IMR-90 (cell line): ENCODE data around the gene GSE1.

ENCODE experiments used
- NFE2L2 ChIP-seq: fragments of 150-350 bp; IDR thresholded peaks from 2 replicates; pipeline ENCODE4 v1.6.1; 2016; ENCODE audit warnings: low read depth, mild to moderate bottlenecking, low read length
- RAD21 ChIP-seq: IDR thresholded peaks from 2 replicates; pipeline ENCODE4 v1.6.1; 2012; ENCODE audit warnings: low read length, improper control_type of control experiment
- TF ChIP-seq, protein P1 (sequence below): conservative IDR thresholded peaks from 2 replicates; pipeline ENCODE4 v1.5.1; 2012; ENCODE audit warnings: mild to moderate bottlenecking, low read depth, low read length, improper control_type of control experiment

DNA sequence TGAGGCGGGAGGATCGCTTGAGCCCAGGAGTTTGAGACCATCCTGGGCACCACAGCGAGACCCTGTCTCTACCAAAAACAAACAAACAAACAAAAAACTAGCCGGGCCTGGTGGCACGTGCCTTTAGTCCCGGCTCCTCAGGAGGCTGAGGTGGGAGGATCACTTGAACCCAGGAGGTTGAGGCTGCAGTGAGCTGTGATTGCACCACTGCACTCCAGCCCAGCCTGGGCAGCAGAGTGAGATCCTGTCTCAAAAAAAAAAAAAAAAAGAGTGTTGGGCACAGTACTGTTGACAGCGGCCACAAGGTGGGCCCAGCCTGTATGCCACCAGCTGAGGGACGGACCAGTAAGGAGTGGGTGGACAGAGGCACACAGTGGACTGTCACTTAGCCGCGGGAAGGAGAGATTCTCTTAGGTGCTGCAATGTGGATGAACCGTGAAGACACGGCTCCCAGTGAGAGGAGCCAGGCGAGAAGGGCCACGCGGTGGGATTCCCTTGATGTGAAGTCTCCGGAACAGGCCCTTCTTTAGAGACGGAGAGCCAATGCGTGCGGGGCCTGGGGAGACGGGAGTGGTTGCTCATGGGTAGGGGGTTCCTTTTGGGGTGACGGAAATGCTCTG is 31.1 kb downstream of the GSE1 start:
- TF ChIP-seq NFE2L2 (no peak), RAD21 (no peak)
- TF ChIP-seq, protein P1, sequence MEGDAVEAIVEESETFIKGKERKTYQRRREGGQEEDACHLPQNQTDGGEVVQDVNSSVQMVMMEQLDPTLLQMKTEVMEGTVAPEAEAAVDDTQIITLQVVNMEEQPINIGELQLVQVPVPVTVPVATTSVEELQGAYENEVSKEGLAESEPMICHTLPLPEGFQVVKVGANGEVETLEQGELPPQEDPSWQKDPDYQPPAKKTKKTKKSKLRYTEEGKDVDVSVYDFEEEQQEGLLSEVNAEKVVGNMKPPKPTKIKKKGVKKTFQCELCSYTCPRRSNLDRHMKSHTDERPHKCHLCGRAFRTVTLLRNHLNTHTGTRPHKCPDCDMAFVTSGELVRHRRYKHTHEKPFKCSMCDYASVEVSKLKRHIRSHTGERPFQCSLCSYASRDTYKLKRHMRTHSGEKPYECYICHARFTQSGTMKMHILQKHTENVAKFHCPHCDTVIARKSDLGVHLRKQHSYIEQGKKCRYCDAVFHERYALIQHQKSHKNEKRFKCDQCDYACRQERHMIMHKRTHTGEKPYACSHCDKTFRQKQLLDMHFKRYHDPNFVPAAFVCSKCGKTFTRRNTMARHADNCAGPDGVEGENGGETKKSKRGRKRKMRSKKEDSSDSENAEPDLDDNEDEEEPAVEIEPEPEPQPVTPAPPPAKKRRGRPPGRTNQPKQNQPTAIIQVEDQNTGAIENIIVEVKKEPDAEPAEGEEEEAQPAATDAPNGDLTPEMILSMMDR = no peak
